Measurements from ENCODE around the gene PIM2. TPM values are rescaled to one million over a fixed set of nuclear protein-coding genes. Genes with fewer than 3 reads are reported as not detected.
"Not testable (repeated sequence)": the region's sequence is repeated elsewhere in the genome, so short reads cannot be mapped to it uniquely, and the experiment has no call there.

PIM2 gene
- total RNA-seq, 1 donor from 2014 or later, result 5.6 TPM

- H3K36me3 ChIP-seq, result no peaks in the 10 kb centered on the region
- no peaks in the 10 kb centered on the region for H3K27me3 ChIP-seq
- DNase-seq (ENCODE audit: low spot score in 2 of 2), result peak in 1 of 2 donors; percentile 41
- H3K9me3 ChIP-seq, result no peaks in the 10 kb centered on the region
- no peaks in the 10 kb centered on the region for H3K4me1 ChIP-seq
- intact Hi-C loops (cut with DNase I), result no loop called here
- no peak overlapping the region for H3K4me3 ChIP-seq
- no peak for TF ChIP-seq CTCF (IDR thresholded peaks at IDR 0.05)
- H3K27ac ChIP-seq, result no peak overlapping the region
These were observed 35.1 kb downstream of the PIM2 start for GRCh38 chrX:48883729-48884128.

GRCh38 chrX:48876944-48877343, 41.9 kb downstream of the PIM2 start:
- not testable (repeated sequence) for H3K27me3 ChIP-seq, H3K27ac ChIP-seq

GRCh38 chrX:48872017-48872416, 46.8 kb downstream of the PIM2 start:
- H3K4me1 ChIP-seq; H3K36me3 ChIP-seq; H3K27ac ChIP-seq; H3K27me3 ChIP-seq; H3K9me3 ChIP-seq; DNase-seq (ENCODE audit: low spot score in 2 of 2); intact Hi-C loops (cut with DNase I); H3K4me3 ChIP-seq: not testable (repeated sequence)

More at GRCh38 chrX:48876944-48877343, 41.9 kb downstream of the PIM2 start:
- H3K36me3 ChIP-seq; intact Hi-C loops (cut with DNase I); H3K4me3 ChIP-seq; H3K9me3 ChIP-seq; DNase-seq (ENCODE audit: low spot score in 2 of 2); H3K4me1 ChIP-seq: not testable (repeated sequence)

GRCh38 chrX:48864210-48864609, 54.6 kb downstream of the PIM2 start:
- intact Hi-C loops (cut with DNase I), result no loop called here
- DNase-seq (ENCODE audit: low spot score in 2 of 2), result no peak
- H3K27ac ChIP-seq, result no peak overlapping the region
- H3K9me3 ChIP-seq, result no peaks in the 10 kb centered on the region
- no peaks in the 10 kb centered on the region for H3K27me3 ChIP-seq
- no peak for TF ChIP-seq CTCF (IDR thresholded peaks at IDR 0.05)
- no peak overlapping the region for H3K4me3 ChIP-seq
- H3K36me3 ChIP-seq, result no peaks in the 10 kb centered on the region
- no peaks in the 10 kb centered on the region for H3K4me1 ChIP-seq

Other genes with a start within 250 kb of the PIM2 start
- 29.5 TPM for gene WAS, start 235.2 kb downstream of the PIM2 start, total RNA-seq
- 0.21 TPM for gene SUV39H1, start 222.3 kb downstream of the PIM2 start, total RNA-seq
- not detected for gene GLOD5, start 157.3 kb downstream of the PIM2 start, total RNA-seq
- not detected for gene GATA1, start 132.4 kb downstream of the PIM2 start, total RNA-seq
- gene HDAC6, start 117.0 kb downstream of the PIM2 start, total RNA-seq, result 157 TPM
- not detected for gene ERAS, start 92.5 kb downstream of the PIM2 start, total RNA-seq
- not detected for gene PCSK1N, start 83.4 kb downstream of the PIM2 start, total RNA-seq
- 15.3 TPM for gene TIMM17B, start 21.3 kb downstream of the PIM2 start, total RNA-seq
- gene PQBP1, start 21.1 kb downstream of the PIM2 start, total RNA-seq, result 14.8 TPM
- gene SLC35A2, start 7.4 kb downstream of the PIM2 start, total RNA-seq, result 20.2 TPM
- 72.3 TPM for gene OTUD5, start 38.6 kb upstream of the PIM2 start, total RNA-seq
- gene KCND1, start 52.8 kb upstream of the PIM2 start, total RNA-seq, result 10.4 TPM
- gene GRIPAP1, start 83.2 kb upstream of the PIM2 start, total RNA-seq, result 15.0 TPM
- 141 TPM for gene TFE3, start 124.3 kb upstream of the PIM2 start, total RNA-seq
- 0.11 TPM for gene CCDC120, start 140.0 kb upstream of the PIM2 start, total RNA-seq
- gene PRAF2, start 155.0 kb upstream of the PIM2 start, total RNA-seq, result 48.4 TPM
- gene WDR45, start 160.9 kb upstream of the PIM2 start, total RNA-seq, result 169 TPM
- 19.4 TPM for gene GPKOW, start 204.7 kb upstream of the PIM2 start, total RNA-seq
- gene MAGIX, start 243.7 kb upstream of the PIM2 start, total RNA-seq, result 0.32 TPM

Measured in ascending aorta (tissue), 2 donors.